Skeletal muscle satellite cell (primary cell): ENCODE results near the gene CDH5. TPM values are rescaled to one million over a fixed set of nuclear protein-coding genes. Genes with fewer than 3 reads are reported as not detected.
"Not testable (repeated sequence)": the region's sequence is repeated elsewhere in the genome, so short reads cannot be mapped to it uniquely, and the experiment has no call there.

Experiments
- H3K27me3 ChIP-seq: 2 replicates; pipeline ENCODE4 v1.7.0; 2013; ENCODE audit warnings: low read length; ENCODE audit not compliant: control insufficient read depth, insufficient read depth
- H3K36me3 ChIP-seq: 2 replicates; pipeline ENCODE4 v1.7.0; 2013; ENCODE audit warnings: mild to moderate bottlenecking, control low read depth, low read length; ENCODE audit not compliant: insufficient read depth
- H3K4me1 ChIP-seq: 2 replicates; pipeline ENCODE4 v1.7.0; 2013; ENCODE audit warnings: low read length; ENCODE audit not compliant: control insufficient read depth, insufficient read depth
- H3K4me2 ChIP-seq: 2 replicates; pipeline ENCODE4 v1.7.0; 2013; ENCODE audit warnings: mild to moderate bottlenecking, low read length
- H3K4me3 ChIP-seq: 2 replicates; pipeline ENCODE4 v1.7.0; 2013; ENCODE audit warnings: low read length
- H3K9ac ChIP-seq: 2 replicates; pipeline ENCODE4 v1.7.0; 2013; ENCODE audit warnings: mild to moderate bottlenecking, low read depth, low read length, moderate library complexity
- H3K9me3 ChIP-seq: replicated peaks from 2 replicates; pipeline ENCODE4 v1.7.0; 2013; ENCODE audit warnings: mild to moderate bottlenecking, control low read depth, low read length
- total RNA-seq: library from RNA; depleted of rRNA; stranded (reverse); fragments of >200 nt; gene quantifications from 2 replicates; pipeline ENCODE4 v1.2.3, GENCODE V29; 2012; rRNA removed

Gene CDH5, protein sequence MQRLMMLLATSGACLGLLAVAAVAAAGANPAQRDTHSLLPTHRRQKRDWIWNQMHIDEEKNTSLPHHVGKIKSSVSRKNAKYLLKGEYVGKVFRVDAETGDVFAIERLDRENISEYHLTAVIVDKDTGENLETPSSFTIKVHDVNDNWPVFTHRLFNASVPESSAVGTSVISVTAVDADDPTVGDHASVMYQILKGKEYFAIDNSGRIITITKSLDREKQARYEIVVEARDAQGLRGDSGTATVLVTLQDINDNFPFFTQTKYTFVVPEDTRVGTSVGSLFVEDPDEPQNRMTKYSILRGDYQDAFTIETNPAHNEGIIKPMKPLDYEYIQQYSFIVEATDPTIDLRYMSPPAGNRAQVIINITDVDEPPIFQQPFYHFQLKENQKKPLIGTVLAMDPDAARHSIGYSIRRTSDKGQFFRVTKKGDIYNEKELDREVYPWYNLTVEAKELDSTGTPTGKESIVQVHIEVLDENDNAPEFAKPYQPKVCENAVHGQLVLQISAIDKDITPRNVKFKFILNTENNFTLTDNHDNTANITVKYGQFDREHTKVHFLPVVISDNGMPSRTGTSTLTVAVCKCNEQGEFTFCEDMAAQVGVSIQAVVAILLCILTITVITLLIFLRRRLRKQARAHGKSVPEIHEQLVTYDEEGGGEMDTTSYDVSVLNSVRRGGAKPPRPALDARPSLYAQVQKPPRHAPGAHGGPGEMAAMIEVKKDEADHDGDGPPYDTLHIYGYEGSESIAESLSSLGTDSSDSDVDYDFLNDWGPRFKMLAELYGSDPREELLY
- 0.25 TPM in 1 of 2 replicates, not detected in the other for total RNA-seq

DNA sequence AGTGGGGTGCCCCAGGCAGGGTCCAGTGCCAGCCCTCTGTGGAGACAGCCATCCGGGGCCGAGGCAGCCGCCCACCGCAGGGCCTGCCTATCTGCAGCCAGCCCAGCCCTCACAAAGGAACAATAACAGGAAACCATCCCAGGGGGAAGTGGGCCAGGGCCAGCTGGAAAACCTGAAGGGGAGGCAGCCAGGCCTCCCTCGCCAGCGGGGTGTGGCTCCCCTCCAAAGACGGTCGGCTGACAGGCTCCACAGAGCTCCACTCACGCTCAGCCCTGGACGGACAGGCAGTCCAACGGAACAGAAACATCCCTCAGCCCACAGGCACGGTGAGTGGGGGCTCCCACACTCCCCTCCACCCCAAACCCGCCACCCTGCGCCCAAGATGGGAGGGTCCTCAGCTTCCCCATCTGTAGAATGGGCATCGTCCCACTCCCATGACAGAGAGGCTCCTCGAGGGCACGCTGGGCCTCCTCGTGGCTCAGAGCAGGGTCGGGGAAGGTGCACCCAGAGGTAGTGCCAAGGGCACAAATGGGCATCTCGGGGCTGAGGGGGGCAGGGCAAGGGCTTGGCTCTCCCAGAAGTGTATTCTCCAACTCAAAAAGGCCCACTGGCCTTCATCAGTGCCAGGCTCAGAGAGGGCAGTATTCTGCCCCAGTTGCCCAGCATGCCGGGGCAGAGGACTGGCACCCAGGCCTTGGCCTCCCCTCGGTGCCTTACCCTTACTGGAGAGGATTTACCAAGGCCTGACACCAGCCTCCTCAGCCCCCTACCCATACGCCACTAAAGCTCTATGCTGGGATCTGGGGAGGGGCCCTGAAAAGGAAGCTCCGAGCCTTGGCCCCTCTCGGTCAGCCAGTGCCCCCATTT lies at the start of gene CDH5:
CDH5 (plus strand) TSS at position 259 of the 867 bp plus-strand sequence. CDS start 12,647 bp downstream, outside the sequence.
- Histone ChIP-seq H3K27me3 (peaks cover 56% of the 10 kb centered on the region), H3K36me3 (no peaks in the 10 kb centered on the region), H3K9ac (no peak within 1 kb of the TSS), H3K4me3 (no peak within 1 kb of the TSS), H3K9me3 (no peaks in the 10 kb centered on the region), H3K4me2 (no peak within 1 kb of the TSS), H3K4me1 (no peaks in the 10 kb centered on the region)

- no peak overlapping the region for H3K4me2 ChIP-seq
- H3K4me1 ChIP-seq, result no peaks in the 10 kb centered on the region
- H3K4me3 ChIP-seq, result no peak overlapping the region
- no peak overlapping the region for H3K9ac ChIP-seq
- H3K9me3 ChIP-seq, result no peaks in the 10 kb centered on the region
- peaks cover 29% of the 10 kb centered on the region for H3K27me3 ChIP-seq
- no peaks in the 10 kb centered on the region for H3K36me3 ChIP-seq
These were observed 48.0 kb upstream of the CDH5 start for GRCh38 chr16:66318505-66318904.

- Histone ChIP-seq H3K4me3 (no peak overlapping the region), H3K36me3 (no peaks in the 10 kb centered on the region), H3K27me3 (peaks cover 34% of the 10 kb centered on the region), H3K9ac (no peak overlapping the region), H3K9me3 (no peaks in the 10 kb centered on the region), H3K4me2 (no peak overlapping the region), H3K4me1 (no peaks in the 10 kb centered on the region)
These were observed 45.7 kb upstream of the CDH5 start for GRCh38 chr16:66320774-66321173.

- H3K27me3 ChIP-seq, result peaks cover 48% of the 10 kb centered on the region
- no peak overlapping the region for H3K9ac ChIP-seq
- no peaks in the 10 kb centered on the region for H3K36me3 ChIP-seq
- H3K9me3 ChIP-seq, result no peaks in the 10 kb centered on the region
- no peak overlapping the region for H3K4me3 ChIP-seq
- no peaks in the 10 kb centered on the region for H3K4me1 ChIP-seq
- H3K4me2 ChIP-seq, result no peak overlapping the region
These were observed 44.3 kb upstream of the CDH5 start for GRCh38 chr16:66322174-66322573.

GRCh38 chr16:66324815-66325515 lies 41.5 kb upstream of the CDH5 start:
- Histone ChIP-seq H3K9ac (no peak overlapping the region), H3K4me2 (no peak overlapping the region), H3K4me3 (no peak overlapping the region), H3K27me3 (peaks cover 54% of the 10 kb centered on the region), H3K4me1 (no peaks in the 10 kb centered on the region), H3K9me3 (no peaks in the 10 kb centered on the region), H3K36me3 (no peaks in the 10 kb centered on the region)

- Histone ChIP-seq H3K4me2 (no peak overlapping the region), H3K4me3 (no peak overlapping the region), H3K4me1 (no peaks in the 10 kb centered on the region), H3K9me3 (no peaks in the 10 kb centered on the region), H3K27me3 (peaks cover 56% of the 10 kb centered on the region), H3K36me3 (no peaks in the 10 kb centered on the region), H3K9ac (no peak overlapping the region)
These were observed 40.6 kb upstream of the CDH5 start for GRCh38 chr16:66325717-66326376.

- no peaks in the 10 kb centered on the region for H3K4me1 ChIP-seq
- H3K36me3 ChIP-seq, result no peaks in the 10 kb centered on the region
- H3K27me3 ChIP-seq, result peaks cover 57% of the 10 kb centered on the region
- no peaks in the 10 kb centered on the region for H3K9me3 ChIP-seq
- no peak overlapping the region for H3K9ac ChIP-seq
- no peak overlapping the region for H3K4me2 ChIP-seq
- H3K4me3 ChIP-seq, result no peak overlapping the region
These were observed 39.4 kb upstream of the CDH5 start for GRCh38 chr16:66326991-66327513.

- Histone ChIP-seq H3K4me1 (no peaks in the 10 kb centered on the region), H3K27me3 (peaks cover 65% of the 10 kb centered on the region), H3K9ac (no peak overlapping the region), H3K36me3 (no peaks in the 10 kb centered on the region), H3K9me3 (no peaks in the 10 kb centered on the region), H3K4me2 (no peak overlapping the region), H3K4me3 (no peak overlapping the region)
These were observed 38.2 kb upstream of the CDH5 start for GRCh38 chr16:66328282-66328681.

- not testable (repeated sequence) for H3K9ac ChIP-seq, H3K4me2 ChIP-seq, H3K4me1 ChIP-seq, H3K36me3 ChIP-seq, H3K4me3 ChIP-seq, H3K9me3 ChIP-seq
- H3K27me3 ChIP-seq, result peaks cover 75% of the 10 kb centered on the region
These were observed 35.0 kb upstream of the CDH5 start for GRCh38 chr16:66331464-66331863.
